K562 (cell line): Measurements from ENCODE around the gene PNPLA7. TPM values are rescaled to one million over a fixed set of nuclear protein-coding genes. Genes with fewer than 3 reads are reported as not detected.

ENCODE experiments used
- ATAC-seq: fragments of 200-7000 bp; cut with Tn5 transposase; 3 replicates; pipeline ENCODE4 v1.9.1; 2020; ENCODE audit warnings: moderate library complexity
- BruUV-seq: library from RNA; stranded (reverse); fragments of 400-500 nt; replicated peaks from 2 replicates; lab custom pipeline; 2021; lab: Mats Ljungman, UMichigan
- CTCF ChIA-PET: fragments of 300-600 bp; formaldehyde crosslinking; extraction: SDS; loops from one replicate; lab custom pipeline; 2021; ENCODE audit warnings: low intra/inter-chr PET ratio; lab: Yijun Ruan, JAX
- POLR2A ChIA-PET: fragments of 300-600, 350-650 bp; sonication (Branson Sonifier 250); formaldehyde crosslinking; extraction: SDS; loops from one replicate; lab custom pipeline; 2021; ENCODE audit warnings: antibody characterized with exemption, inconsistent platforms; lab: Yijun Ruan, JAX
- DNase-seq, 4 experiments: peaks; one replicate each; pipeline versions ENCODE4 v3.0.0 to v3.0.0-alpha.2; 2011 to 2018; ENCODE audit warnings: low spot score in 3 of 4, mixed read lengths in 3 of 4; ENCODE audit errors: extremely low read depth in 1 of 4
- FAIRE-seq: peaks from 2 replicates; lab custom pipeline; 2011; peaks lifted over from hg19 to GRCh38; lab: Jason Lieb, UNC
- H2AFZ ChIP-seq: 2 replicates; pipeline ENCODE4 v1.6.0; 2011; ENCODE audit warnings: low read depth, low read length, control low read depth, inconsistent platforms
- H3K27ac ChIP-seq: fragments of 200-600 bp; 3 replicates; pipeline ENCODE4 v1.8.0; 2011; ENCODE audit warnings: low read depth, mild to moderate bottlenecking, control low read depth, inconsistent platforms, low read length, moderate library complexity, mixed read lengths; ENCODE audit errors: extremely low read depth
- H3K27me3 ChIP-seq, 2 experiments: fragments of 300-600 bp in 1 of 2; 2 replicates in 1 of 2; 3 replicates in 1 of 2; pipeline versions ENCODE4 v1.6.0 to v1.8.0; 2011; ENCODE audit warnings: inconsistent platforms in 2 of 2, low read length in 2 of 2, mild to moderate bottlenecking in 1 of 2, mixed read lengths in 1 of 2, moderate library complexity in 1 of 2; ENCODE audit not compliant: control insufficient read depth in 2 of 2, insufficient read depth in 2 of 2
- H3K36me3 ChIP-seq: fragments of 300-600 bp; 3 replicates; pipeline ENCODE4 v1.8.0; 2011; ENCODE audit warnings: mild to moderate bottlenecking, low read length, inconsistent platforms; ENCODE audit not compliant: control insufficient read depth, insufficient read depth
- H3K4me1 ChIP-seq, 2 experiments: fragments of 200-600 bp in 1 of 2; replicated peaks in 1 of 2; 2 replicates in 1 of 2; 3 replicates in 1 of 2; pipeline versions ENCODE4 v1.5.1 to v1.8.0; 2011; ENCODE audit warnings: inconsistent platforms in 2 of 2, low read length in 2 of 2, mild to moderate bottlenecking in 1 of 2, mixed read lengths in 1 of 2, moderate library complexity in 1 of 2; ENCODE audit not compliant: control insufficient read depth in 2 of 2, insufficient read depth in 2 of 2
- H3K4me2 ChIP-seq: 2 replicates; pipeline ENCODE4 v1.6.1; 2011; ENCODE audit warnings: low read length, control low read depth, inconsistent platforms, mixed read lengths; ENCODE audit not compliant: insufficient read depth
- H3K4me3 ChIP-seq: fragments of 200-600 bp; sonication (generic), shearing (Covaris generic); 2 replicates; pipeline ENCODE4 v1.5.1; 2016; ENCODE audit warnings: control low read depth, inconsistent platforms
- H3K79me2 ChIP-seq: fragments of 200-600 bp; 3 replicates; pipeline ENCODE4 v1.8.0; 2011; ENCODE audit warnings: low read length, inconsistent platforms; ENCODE audit not compliant: control insufficient read depth, insufficient read depth
- H3K9ac ChIP-seq, 2 experiments: 2 replicates each; pipeline versions ENCODE4 v1.6.0 to v1.6.1; 2011; ENCODE audit warnings: low read depth in 2 of 2, low read length in 2 of 2, control low read depth in 1 of 2, inconsistent platforms in 1 of 2, mild to moderate bottlenecking in 1 of 2, mixed read lengths in 1 of 2; ENCODE audit not compliant: insufficient read depth in 1 of 2
- H3K9me1 ChIP-seq: one replicate; pipeline ENCODE4 v1.6.0; 2011; ENCODE audit warnings: inconsistent platforms, mild to moderate bottlenecking, low read length, moderate library complexity; ENCODE audit not compliant: control insufficient read depth, insufficient read depth
- H3K9me3 ChIP-seq: replicated peaks from 2 replicates; pipeline ENCODE4 v1.5.1; 2011; ENCODE audit warnings: low read depth, low read length, inconsistent platforms; ENCODE audit not compliant: control insufficient read depth, insufficient read depth
- H4K20me1 ChIP-seq: replicated peaks from 2 replicates; pipeline ENCODE4 v1.6.1; 2011; ENCODE audit warnings: low read length, inconsistent platforms, mixed read lengths; ENCODE audit not compliant: control insufficient read depth, insufficient read depth
- ERF ChIP-seq: fragments of 450-650 bp; formaldehyde crosslinking; IDR thresholded peaks from 2 replicates; pipeline ENCODE4 v1.4.0; 2020; ENCODE audit warnings: mild to moderate bottlenecking, mixed read lengths
- FOXP1 ChIP-seq: sonication (generic); formaldehyde crosslinking; IDR thresholded peaks from 2 replicates; pipeline ENCODE4 v1.8.0; 2022; ENCODE audit warnings: mild to moderate bottlenecking, missing genetic modification reagents
- MLLT1 ChIP-seq, 2 experiments: fragments of 450-650 bp; IDR thresholded peaks; 2 replicates each; pipeline ENCODE4 v1.6.1; 2016
- POLR2G ChIP-seq: fragments of 200-400 bp; formaldehyde crosslinking; IDR thresholded peaks from 2 replicates; pipeline ENCODE4 v1.6.1; 2017; ENCODE audit warnings: low read depth, mild to moderate bottlenecking, antibody characterized with exemption, low read length, moderate library complexity
- RBFOX2 ChIP-seq: fragments of 200-400 bp; formaldehyde crosslinking; IDR thresholded peaks from 2 replicates; pipeline ENCODE4 v1.6.1; 2017; ENCODE audit warnings: low read depth, mild to moderate bottlenecking, low read length, moderate library complexity
- RBM34 ChIP-seq: fragments of 200-400 bp; formaldehyde crosslinking; IDR thresholded peaks from 2 replicates; pipeline ENCODE4 v1.6.1; 2018; ENCODE audit warnings: low read length, borderline replicate concordance; ENCODE audit not compliant: insufficient read depth
- SMAD2 ChIP-seq: fragments of 150-350 bp; IDR thresholded peaks from 2 replicates; pipeline ENCODE4 v1.6.1; 2014; ENCODE audit warnings: low read depth, mild to moderate bottlenecking, low read length
- ZSCAN29 ChIP-seq: fragments of 450-650 bp; IDR thresholded peaks from 2 replicates; pipeline ENCODE4 v1.6.1; 2017
- WGBS: fragments of 100-300 bp; shearing (Covaris generic); methylation state at CpG from one replicate; pipeline ENCODE4 v1.1.6; 2016; ENCODE audit warnings: low coverage, mixed read lengths; ENCODE audit not compliant: insufficient coverage; ENCODE audit errors: missing lambda C conversion rate; 5-methylcytosine and 5-hydroxymethylcytosine counted together
- in situ Hi-C: fragments of 300-500 bp; cut with MboI; formaldehyde crosslinking; loops from 4 replicates; pipeline ENCODE4 v1.15.0; 2018; ENCODE audit warnings: inconsistent platforms, mixed read lengths
- intact Hi-C: fragments of 100-400 bp; cut with micrococcal nuclease; formaldehyde crosslinking; loops from 2 replicates; pipeline ENCODE4 v1.14.2; 2022
- polyA plus RNA-seq, 8 experiments: library from polyadenylated mRNA; depleted of rRNA in 4 of 8; stranded (reverse) in 5 of 8; unstranded in 3 of 8; fragments of >200 nt; fragmentation: Nextera tagmentation in 2 of 8; fragmentation: Illumina TruSeq in 1 of 8; extraction: Ambion mirVana in 2 of 8; extraction: Trizol in 1 of 8; gene quantifications; 2 replicates each; pipeline versions ENCODE4 v1.2.1 to v1.2.3, GENCODE V29; 2011 to 2014; ENCODE audit warnings: inconsistent platforms in 1 of 8, missing spikeins in 1 of 8
- total RNA-seq, 7 experiments: library from RNA; depleted of rRNA in 6 of 7; stranded (reverse); fragments of >200 nt in 6 of 7; fragmentation: Illumina TruSeq in 2 of 7; extraction: Trizol in 2 of 7; gene quantifications; 2 replicates each; pipeline versions ENCODE4 v1.2.1 to v1.2.3, GENCODE V29; 2011 to 2021; ENCODE audit warnings: low replicate concordance in 1 of 7
- TF ChIP-seq, protein P1 (sequence below): IDR thresholded peaks from 3 replicates; pipeline ENCODE4 v1.6.1; 2011; ENCODE audit warnings: borderline replicate concordance, mild to moderate bottlenecking; ENCODE audit not compliant: insufficient read length, insufficient read depth

PNPLA7 gene
- total and polyA plus RNA-seq, 9 of the 15 experiments (the other 6 are each of a cell fraction or from before 2014, with no cell fraction given) = 0.01 to 0.85 (median 0.19) TPM; not detected in 1

DNA sequence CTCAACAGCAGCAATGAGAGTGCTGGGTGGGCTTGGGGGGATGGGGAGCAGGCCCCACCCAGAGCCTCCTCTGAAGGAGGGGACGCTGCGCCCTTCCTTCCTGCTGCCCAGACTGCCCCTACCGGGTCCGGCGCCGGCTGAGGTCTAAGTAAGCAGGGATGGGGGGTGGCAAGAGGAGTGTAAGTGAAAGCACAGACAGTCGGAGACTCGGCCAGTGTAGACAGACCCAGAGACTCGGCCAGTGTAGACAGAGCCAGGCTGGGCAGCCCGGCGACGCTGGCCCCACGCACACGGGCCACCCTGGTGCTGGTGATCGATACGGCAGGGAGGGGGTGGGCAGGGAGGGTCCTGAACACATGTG is 101.6 kb downstream of the PNPLA7 start:
- Histone ChIP-seq H3K36me3 (peaks cover 34% of the 10 kb centered on the region), H3K27me3 (no peaks in the 10 kb centered on the region), H3K9me1 (no peaks in the 10 kb centered on the region), H3K79me2 (no peaks in the 10 kb centered on the region), H2AFZ (no peak overlapping the region), H4K20me1 (no peaks in the 10 kb centered on the region), H3K9ac (no peak overlapping the region), H3K4me1 (peaks cover 8 to 70% of the 10 kb centered on the region in 2 experiments), H3K4me2 (no peak overlapping the region), H3K9me3 (no peaks in the 10 kb centered on the region), H3K27ac (no peak overlapping the region), H3K4me3 (no peak overlapping the region)
- POLR2A ChIA-PET = interaction anchor here (0.6 to 1.5 kb wide), 3 partner anchors 15 to 561 kb away, joined by 3 to 7 read pairs (median 6); partner anchors contain the start of gene NRARP
- FAIRE-seq = no peak
- TF ChIP-seq ZSCAN29 (peak; percentile 65; the same call in 1 of the 2 replicates), RBM34 (no peak)
- in situ Hi-C loops = loop anchor here (5.0 kb wide), 1 partner anchor 161 kb away; no protein-coding TSS in a partner anchor
- 98% methylated on average over 11 of the region's 16 CpGs for WGBS
- BruUV-seq = no TSS peak
- CTCF ChIA-PET = no interaction called here
- intact Hi-C loops = loop anchor here (5.0 to 10.0 kb wide), 2 partner anchors 86 to 146 kb away; partner anchors contain the start of gene NRARP
- no peak for ATAC-seq
- DNase-seq = no peak

GRCh38 chr9:137447722-137448601 is 102.2 kb downstream of the PNPLA7 start:
- H3K9ac ChIP-seq = 0 out of 4 replicates have a peak overlapping the region, but pooled peaks of 1 of the 2 experiments have one; percentile 31
- no peak for FAIRE-seq
- WGBS = 92% methylated on average over 22 of the region's 27 CpGs
- ChIA-PET POLR2A (interaction anchor here (0.6 to 1.5 kb wide), 6 partner anchors 9 to 561 kb away, joined by 3 to 7 read pairs (median 3); partner anchors contain the start of gene NRARP), CTCF (no interaction called here)
- peaks cover 28% of the 10 kb centered on the region for H3K36me3 ChIP-seq
- H3K9me1 ChIP-seq = no peaks in the 10 kb centered on the region
- H3K9me3 ChIP-seq = no peaks in the 10 kb centered on the region
- no peak overlapping the region for H3K27ac ChIP-seq
- DNase-seq = no peak
- H3K79me2 ChIP-seq = no peaks in the 10 kb centered on the region
- intact Hi-C loops (loop anchor here (5.0 to 10.0 kb wide), 2 partner anchors 87 to 146 kb away; partner anchors contain the start of gene NRARP), in situ Hi-C loops (loop anchor here (5.0 kb wide), 1 partner anchor 161 kb away; no protein-coding TSS in a partner anchor)
- H3K27me3 ChIP-seq = no peaks in the 10 kb centered on the region
- H3K4me2 ChIP-seq = no peak overlapping the region
- peaks cover 8 to 64% of the 10 kb centered on the region in 2 experiments; a peak in 4 of 5 replicates for H3K4me1 ChIP-seq
- H3K4me3 ChIP-seq = no peak overlapping the region
- ATAC-seq = no peak
- H4K20me1 ChIP-seq = no peaks in the 10 kb centered on the region
- no TSS peak for BruUV-seq
- H2AFZ ChIP-seq = no peak overlapping the region
- TF ChIP-seq MLLT1 (IDR thresholded peaks at IDR 0.05) (no peak), FOXP1 (CRISPR knock-in tag) (no peak), SMAD2 (no peak), POLR2G (0 out of 2 replicates have a peak, but pooled peaks have one; percentile 52), RBFOX2 (peak; percentile 51), ERF (CRISPR knock-in tag) (no peak)
- TF ChIP-seq, protein P1, sequence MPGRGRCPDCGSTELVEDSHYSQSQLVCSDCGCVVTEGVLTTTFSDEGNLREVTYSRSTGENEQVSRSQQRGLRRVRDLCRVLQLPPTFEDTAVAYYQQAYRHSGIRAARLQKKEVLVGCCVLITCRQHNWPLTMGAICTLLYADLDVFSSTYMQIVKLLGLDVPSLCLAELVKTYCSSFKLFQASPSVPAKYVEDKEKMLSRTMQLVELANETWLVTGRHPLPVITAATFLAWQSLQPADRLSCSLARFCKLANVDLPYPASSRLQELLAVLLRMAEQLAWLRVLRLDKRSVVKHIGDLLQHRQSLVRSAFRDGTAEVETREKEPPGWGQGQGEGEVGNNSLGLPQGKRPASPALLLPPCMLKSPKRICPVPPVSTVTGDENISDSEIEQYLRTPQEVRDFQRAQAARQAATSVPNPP = no peak
